Stimulated activated naive B cell treated with anti-CD40 and anti-IgM and Interleukin-4, amounts not matched to agents 10 μg/mL and 1 μg/mL and 100 μg/mL, for 72 hours (primary cell): ENCODE results near the gene LAMB3.

Experiments
- ATAC-seq, 2 donors: fragments of 150-1000 bp; cut with Tn5 transposase; replicated peaks; 2 replicates each; pipeline ENCODE4 v1.10.0; 2021; ENCODE audit warnings: moderate library complexity in 1 of 2
- DNase-seq: peaks from one replicate; pipeline ENCODE4 v3.0.0; 2021
- H3K27ac Mint-ChIP-seq: one replicate; pipeline ENCODE4 v1.8.0; 2022; ENCODE audit warnings: mild to moderate bottlenecking, mixed read lengths
- H3K27me3 Mint-ChIP-seq, 2 donors: one replicate each; pipeline ENCODE4 v1.8.0; 2022; ENCODE audit warnings: mixed read lengths in 2 of 2
- H3K36me3 Mint-ChIP-seq, 2 donors: one replicate each; pipeline ENCODE4 v1.8.0; 2022; ENCODE audit warnings: mixed read lengths in 2 of 2, mild to moderate bottlenecking in 1 of 2
- H3K4me1 Mint-ChIP-seq, 2 donors: one replicate each; pipeline ENCODE4 v1.8.0; 2022; ENCODE audit warnings: mixed read lengths in 2 of 2, mild to moderate bottlenecking in 1 of 2
- H3K4me3 Mint-ChIP-seq, 2 donors: one replicate each; pipeline ENCODE4 v1.8.0; 2022; ENCODE audit warnings: mild to moderate bottlenecking in 2 of 2, mixed read lengths in 2 of 2, moderate library complexity in 1 of 2
- H3K9me3 Mint-ChIP-seq, 2 donors: one replicate each; pipeline ENCODE4 v1.8.0; 2022; ENCODE audit warnings: mixed read lengths in 2 of 2, mild to moderate bottlenecking in 1 of 2

Gene LAMB3

GRCh38 chr1:209594440-209594839 lies 57.8 kb downstream of the LAMB3 start:
- Mint-ChIP-seq H3K27ac (no peak overlapping the region), H3K36me3 (no peaks in the 10 kb centered on the region), H3K4me3 (no peak overlapping the region), H3K4me1 (no peaks in the 10 kb centered on the region), H3K9me3 (no peaks in the 10 kb centered on the region), H3K27me3 (peaks cover 32 to 53% of the 10 kb centered on the region in 2 donors)
- ATAC-seq (no peak), DNase-seq (no peak)

GRCh38 chr1:209593747-209594146 lies 58.5 kb downstream of the LAMB3 start:
- H3K27me3 Mint-ChIP-seq = peaks cover 28 to 46% of the 10 kb centered on the region in 2 donors

GRCh38 chr1:209590405-209590804 lies 61.8 kb downstream of the LAMB3 start:
- DNase-seq (no peak), ATAC-seq (no peak)
- Mint-ChIP-seq H3K4me3 (no peak overlapping the region), H3K9me3 (peaks cover 0 to 2% of the 10 kb centered on the region in 2 donors), H3K27me3 (peaks cover 22 to 41% of the 10 kb centered on the region in 2 donors), H3K27ac (no peak overlapping the region), H3K36me3 (no peaks in the 10 kb centered on the region), H3K4me1 (peaks cover 0 to 2% of the 10 kb centered on the region in 2 donors)

More at GRCh38 chr1:209593747-209594146, 58.5 kb downstream of the LAMB3 start:
- DNase-seq (no peak), ATAC-seq (no peak)
- no peak overlapping the region for H3K4me3 Mint-ChIP-seq
- H3K4me1 Mint-ChIP-seq = no peaks in the 10 kb centered on the region
- H3K36me3 Mint-ChIP-seq = no peaks in the 10 kb centered on the region
- H3K27ac Mint-ChIP-seq = no peak overlapping the region
- no peaks in the 10 kb centered on the region for H3K9me3 Mint-ChIP-seq

- Mint-ChIP-seq H3K36me3 (no peaks in the 10 kb centered on the region), H3K27ac (no peak overlapping the region), H3K4me1 (peaks cover 0 to 2% of the 10 kb centered on the region in 2 donors), H3K9me3 (peaks cover 0 to 2% of the 10 kb centered on the region in 2 donors), H3K4me3 (no peak overlapping the region), H3K27me3 (peaks cover 16 to 36% of the 10 kb centered on the region in 2 donors)
- DNase-seq (no peak), ATAC-seq (no peak)
These were observed 62.4 kb downstream of the LAMB3 start for GRCh38 chr1:209589863-209590262.

- Mint-ChIP-seq H3K9me3 (peaks cover 0 to 2% of the 10 kb centered on the region in 2 donors), H3K36me3 (no peaks in the 10 kb centered on the region), H3K27ac (no peak overlapping the region), H3K4me3 (no peak overlapping the region), H3K27me3 (peaks cover 14 to 35% of the 10 kb centered on the region in 2 donors), H3K4me1 (peaks cover 0 to 2% of the 10 kb centered on the region in 2 donors)
- no peak for DNase-seq
- no peak for ATAC-seq
These were observed 62.8 kb downstream of the LAMB3 start for GRCh38 chr1:209589440-209589839.

GRCh38 chr1:209587789-209588188 lies 64.4 kb downstream of the LAMB3 start:
- Mint-ChIP-seq H3K9me3 (peaks cover 0 to 2% of the 10 kb centered on the region in 2 donors), H3K27me3 (peaks cover 8 to 25% of the 10 kb centered on the region in 2 donors), H3K4me3 (no peak overlapping the region), H3K4me1 (peaks cover 0 to 2% of the 10 kb centered on the region in 2 donors), H3K36me3 (no peaks in the 10 kb centered on the region), H3K27ac (no peak overlapping the region)
- DNase-seq (no peak), ATAC-seq (no peak)

- H3K36me3 Mint-ChIP-seq = no peaks in the 10 kb centered on the region
- peaks cover 0 to 2% of the 10 kb centered on the region in 2 donors for H3K4me1 Mint-ChIP-seq
- peaks cover 0 to 2% of the 10 kb centered on the region in 2 donors for H3K9me3 Mint-ChIP-seq
- H3K4me3 Mint-ChIP-seq = no peak overlapping the region
- ATAC-seq = no peak
- H3K27ac Mint-ChIP-seq = no peak overlapping the region
- H3K27me3 Mint-ChIP-seq = peaks cover 8 to 21% of the 10 kb centered on the region in 2 donors
- DNase-seq = no peak
These were observed 65.9 kb downstream of the LAMB3 start for GRCh38 chr1:209586221-209586740.

GRCh38 chr1:209585672-209586071 lies 66.6 kb downstream of the LAMB3 start:
- no peak overlapping the region for H3K4me3 Mint-ChIP-seq
- peaks cover 0 to 2% of the 10 kb centered on the region in 2 donors for H3K9me3 Mint-ChIP-seq
- ATAC-seq (peak in 1 of 2 donors; percentile 27), DNase-seq (no peak)
- no peak overlapping the region for H3K27ac Mint-ChIP-seq
- peaks cover 0 to 2% of the 10 kb centered on the region in 2 donors for H3K4me1 Mint-ChIP-seq
- no peaks in the 10 kb centered on the region for H3K36me3 Mint-ChIP-seq
- H3K27me3 Mint-ChIP-seq = peaks cover 8 to 18% of the 10 kb centered on the region in 2 donors

GRCh38 chr1:209585197-209585596 lies 67.0 kb downstream of the LAMB3 start:
- Mint-ChIP-seq H3K27me3 (peaks cover 8 to 14% of the 10 kb centered on the region in 2 donors), H3K9me3 (peaks cover 0 to 2% of the 10 kb centered on the region in 2 donors), H3K4me1 (peaks cover 0 to 2% of the 10 kb centered on the region in 2 donors), H3K36me3 (no peaks in the 10 kb centered on the region), H3K4me3 (no peak overlapping the region), H3K27ac (no peak overlapping the region)
- DNase-seq = no peak
- no peak for ATAC-seq

- H3K9me3 Mint-ChIP-seq = peaks cover 0 to 2% of the 10 kb centered on the region in 2 donors
- DNase-seq = no peak
- no peaks in the 10 kb centered on the region for H3K36me3 Mint-ChIP-seq
- ATAC-seq = no peak
- H3K27me3 Mint-ChIP-seq = peaks cover 8 to 10% of the 10 kb centered on the region in 2 donors
- H3K27ac Mint-ChIP-seq = no peak overlapping the region
- no peak overlapping the region for H3K4me3 Mint-ChIP-seq
- peaks cover 0 to 2% of the 10 kb centered on the region in 2 donors for H3K4me1 Mint-ChIP-seq
These were observed 68.0 kb downstream of the LAMB3 start for GRCh38 chr1:209584231-209584672.

- H3K27ac Mint-ChIP-seq = no peak within 1 kb of the TSS
- no peak for DNase-seq
- peaks cover 8 to 10% of the 10 kb centered on the region in 2 donors for H3K27me3 Mint-ChIP-seq
- no peaks in the 10 kb centered on the region for H3K36me3 Mint-ChIP-seq
- H3K4me3 Mint-ChIP-seq = no peak within 1 kb of the TSS
- peaks cover 0 to 2% of the 10 kb centered on the region in 2 donors for H3K9me3 Mint-ChIP-seq
- ATAC-seq = no peak
- H3K4me1 Mint-ChIP-seq = peaks cover 0 to 2% of the 10 kb centered on the region in 2 donors
These were observed 68.8 kb downstream of the LAMB3 start, which contains the start of gene CAMK1G for GRCh38 chr1:209583408-209583807. TSS of gene CAMK1G (plus strand) at chr1:209583714. CDS start at chr1:209594984, 11,270 bp downstream.

- ATAC-seq = no peak
- no peak for DNase-seq
- H3K27ac Mint-ChIP-seq = no peak overlapping the region
- H3K4me3 Mint-ChIP-seq = no peak overlapping the region
- H3K36me3 Mint-ChIP-seq = no peaks in the 10 kb centered on the region
- no peaks in the 10 kb centered on the region for H3K9me3 Mint-ChIP-seq
- peaks cover 10 to 18% of the 10 kb centered on the region in 2 donors for H3K27me3 Mint-ChIP-seq
- peaks cover 0 to under 1% of the 10 kb centered on the region in 2 donors for H3K4me1 Mint-ChIP-seq
These were observed 71.6 kb downstream of the LAMB3 start for GRCh38 chr1:209580577-209580976.

GRCh38 chr1:209577346-209577745 lies 74.9 kb downstream of the LAMB3 start:
- Mint-ChIP-seq H3K36me3 (no peaks in the 10 kb centered on the region), H3K27ac (no peak overlapping the region), H3K4me1 (no peaks in the 10 kb centered on the region), H3K9me3 (no peaks in the 10 kb centered on the region), H3K4me3 (no peak overlapping the region), H3K27me3 (peaks cover 14 to 29% of the 10 kb centered on the region in 2 donors)
- DNase-seq = no peak
- ATAC-seq = no peak

- H3K9me3 Mint-ChIP-seq = no peaks in the 10 kb centered on the region
- H3K4me3 Mint-ChIP-seq = no peak overlapping the region
- H3K36me3 Mint-ChIP-seq = no peaks in the 10 kb centered on the region
- H3K27me3 Mint-ChIP-seq = peaks cover 14 to 36% of the 10 kb centered on the region in 2 donors
- H3K4me1 Mint-ChIP-seq = no peaks in the 10 kb centered on the region
- H3K27ac Mint-ChIP-seq = no peak overlapping the region
- peak; percentile 82 to 86 for ATAC-seq
- DNase-seq = peak; percentile 39
These were observed 75.6 kb downstream of the LAMB3 start for GRCh38 chr1:209576392-209577197.
